ENCODE measurements around the gene ITIH1. TPM values are rescaled to one million over a fixed set of nuclear protein-coding genes. Genes with fewer than 3 reads are reported as not detected.

ITIH1 gene
- total and polyA plus RNA-seq, 11 donors, result 0.04 to 0.23 (median 0.21) TPM; not detected in 8

DNA sequence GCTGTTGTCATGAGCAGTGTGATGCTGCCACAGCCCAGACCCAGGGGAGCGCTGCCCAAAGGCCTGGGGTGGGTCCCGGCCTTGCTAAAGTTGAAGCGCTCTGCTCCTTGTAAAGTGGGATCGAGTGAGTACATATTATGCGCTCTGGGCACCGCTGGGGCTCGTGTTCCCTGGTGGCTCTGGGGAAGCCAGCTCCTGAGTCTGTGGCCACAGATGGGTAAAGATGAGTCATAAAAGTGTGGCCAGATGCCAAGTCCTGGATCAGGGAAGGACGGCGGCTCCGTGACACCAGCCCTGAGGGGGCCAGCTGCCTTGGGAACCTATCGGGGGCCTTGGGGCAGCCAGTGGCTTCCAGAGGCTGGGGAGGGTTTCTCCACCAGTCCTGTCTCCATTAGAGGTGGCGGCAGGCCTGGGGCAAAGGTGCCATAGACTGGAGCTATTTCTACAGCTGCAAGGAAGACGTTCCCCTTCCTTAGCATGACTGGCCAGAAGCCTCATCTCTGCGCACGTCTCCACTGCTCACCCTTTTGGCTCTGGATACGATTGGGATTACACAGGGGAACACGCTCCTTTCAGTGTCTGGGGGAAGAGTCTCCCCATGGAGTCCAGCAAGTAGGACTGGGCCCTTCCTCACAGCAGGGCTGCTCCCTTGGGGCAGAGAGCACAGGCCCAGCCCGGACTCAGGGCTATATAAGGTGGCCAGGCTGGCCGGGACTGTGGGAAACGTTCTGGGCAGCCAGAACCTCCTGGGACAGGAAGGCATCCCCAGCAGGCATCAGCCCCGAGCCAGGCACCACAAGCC is 54.3 kb downstream of the ITIH1 start:
- DNase-seq, result peak in 4 of 5 donors; percentile 51 to 68 (median 68)
- no peak for TF ChIP-seq CTCF (IDR thresholded peaks at IDR 0.05)
- TF ChIP-seq POLR2A (IDR thresholded peaks at IDR 0.05), result no peak
- intact Hi-C loops (cut with DNase I), result loop anchor here in 1 of 10 donors (5.0 kb wide), 1 partner anchor 59 kb away; the partner anchor contains the start of gene NEK4
- Histone ChIP-seq H3K4me3 (no peak overlapping the region), H3K36me3 (peaks cover 0 to 18% (median 0%) of the 10 kb centered on the region in 9 donors), H3K9me3 (no peaks in the 10 kb centered on the region), H3K27ac (peak overlapping the region in 8 of 12 donors; percentile 4 to 53 (median 46)), H3K27me3 (no peaks in the 10 kb centered on the region), H3K4me1 (peaks cover 5 to 41% (median 23%) of the 10 kb centered on the region in 12 donors)
- ATAC-seq, result peak in 2 of 4 donors; percentile 10 to 34
- 53 to 67% (median 62%) methylated on average over 19 to 21 of the region's 21 CpGs for WGBS, 4 donors

GRCh38 chr3:52833202-52833601 is 55.8 kb downstream of the ITIH1 start:
- Histone ChIP-seq H3K4me1 (peaks cover 5 to 45% (median 23%) of the 10 kb centered on the region in 12 donors), H3K9me3 (no peaks in the 10 kb centered on the region), H3K4me3 (peak overlapping the region in 3 of 12 donors; percentile 26 to 52 (median 46)), H3K27me3 (no peaks in the 10 kb centered on the region), H3K27ac (peak overlapping the region in 1 of 12 donors; percentile 34), H3K36me3 (peaks cover 0 to 18% (median 0%) of the 10 kb centered on the region in 9 donors)
- 90 to 96% (median 95%) methylated on average over 12 to 14 of the region's 14 CpGs for WGBS, 4 donors
- TF ChIP-seq POLR2A (IDR thresholded peaks at IDR 0.05), result no peak
- no peak for TF ChIP-seq CTCF (IDR thresholded peaks at IDR 0.05)
- ATAC-seq, result no peak
- intact Hi-C loops (cut with DNase I), result loop anchor here in 1 of 10 donors (5.0 kb wide), 1 partner anchor 61 kb away; the partner anchor contains the start of gene NEK4
- peak in 1 of 5 donors; percentile 48 for DNase-seq

DNA sequence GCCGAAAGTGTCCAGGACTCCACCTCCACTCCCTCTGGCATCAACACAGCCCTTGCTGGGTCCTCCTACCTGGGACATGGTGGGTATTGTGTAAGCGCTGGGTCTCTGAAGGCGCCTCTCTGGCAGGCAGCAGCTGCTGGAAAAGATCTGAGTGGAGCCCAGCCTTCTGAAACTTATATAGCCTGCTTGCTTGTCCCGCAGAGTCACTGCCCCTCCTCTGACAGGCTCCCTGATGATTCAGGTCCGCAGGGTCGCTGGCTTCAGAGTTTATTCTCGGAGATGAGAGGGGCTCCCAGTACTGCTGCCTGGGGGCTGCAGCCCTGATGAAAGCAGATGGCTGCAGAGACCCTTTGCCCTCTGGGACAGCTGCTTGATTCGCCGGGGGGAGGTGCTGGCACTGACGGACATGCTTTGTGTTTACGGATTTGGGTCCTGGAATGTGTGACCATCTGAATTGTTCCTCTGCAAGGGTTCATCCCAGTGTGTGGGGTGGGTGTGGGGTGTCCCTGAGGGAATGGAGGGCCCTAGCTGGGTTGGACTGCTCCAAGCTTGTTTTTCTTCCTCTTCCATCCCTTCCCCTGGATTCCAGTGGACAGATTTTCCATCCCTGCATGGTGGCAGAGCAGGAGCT is 57.6 kb downstream of the ITIH1 start, which contains the start of gene MUSTN1:
Gene MUSTN1 (minus strand): TSS at position 149 of the 631 bp plus-strand sequence. CDS start 71 bp downstream, at position 78.
- Histone ChIP-seq H3K9me3 (no peaks in the 10 kb centered on the region), H3K4me3 (peak within 1 kb of the TSS in 10 of 12 donors; percentile 12 to 53 (median 37)), H3K36me3 (peaks cover 0 to 29% (median under 1%) of the 10 kb centered on the region in 9 donors), H3K27ac (peak within 1 kb of the TSS; percentile 32 to 90 (median 57)), H3K27me3 (no peaks in the 10 kb centered on the region), H3K4me1 (peaks cover 5 to 45% (median 23%) of the 10 kb centered on the region in 12 donors)
- intact Hi-C loops (cut with DNase I), result loop anchor here in 2 of 10 donors (5.0 kb wide), 1 partner anchor 63 kb away; the partner anchor contains the start of gene NEK4 (in 2 of the 2)
- TF ChIP-seq CTCF (IDR thresholded peaks at IDR 0.05), result no peak
- no peak for TF ChIP-seq POLR2A (IDR thresholded peaks at IDR 0.05)
- ATAC-seq (peak; percentile 35 to 65 (median 48)), DNase-seq (peak in 4 of 5 donors; percentile 36 to 68 (median 59))
- 20 to 48% (median 44%) methylated on average over 3 to 11 of the region's 11 CpGs for WGBS, 4 donors
